ENCODE measurements around the gene TMEM248. TPM values are rescaled to one million over a fixed set of nuclear protein-coding genes. Genes with fewer than 3 reads are reported as not detected.

TMEM248 gene
- total and polyA plus RNA-seq, 2 experiments from 2014 or later: 40.2 to 73.7 TPM

DNA sequence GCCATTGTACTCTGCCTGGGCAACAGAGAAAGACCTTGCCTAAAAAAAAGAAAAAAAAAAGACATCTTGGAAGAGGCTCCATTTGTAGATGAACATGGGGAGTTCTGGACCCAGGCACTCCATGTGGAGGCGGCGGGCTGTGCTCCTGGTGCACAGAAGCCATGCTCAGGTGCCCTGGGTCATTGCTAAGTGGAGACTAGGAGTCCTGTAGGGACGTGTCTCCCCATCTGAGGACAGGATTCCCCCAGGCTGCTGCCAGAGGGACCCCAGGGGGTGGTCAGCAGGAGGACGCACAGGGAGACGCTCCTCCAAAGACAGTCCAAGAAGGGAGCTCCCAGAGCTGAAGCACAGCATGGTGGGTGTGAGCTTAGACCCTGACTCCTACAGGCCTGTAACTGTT is 40.1 kb downstream of the TMEM248 start (continued):
- TF ChIP-seq, protein P1, sequence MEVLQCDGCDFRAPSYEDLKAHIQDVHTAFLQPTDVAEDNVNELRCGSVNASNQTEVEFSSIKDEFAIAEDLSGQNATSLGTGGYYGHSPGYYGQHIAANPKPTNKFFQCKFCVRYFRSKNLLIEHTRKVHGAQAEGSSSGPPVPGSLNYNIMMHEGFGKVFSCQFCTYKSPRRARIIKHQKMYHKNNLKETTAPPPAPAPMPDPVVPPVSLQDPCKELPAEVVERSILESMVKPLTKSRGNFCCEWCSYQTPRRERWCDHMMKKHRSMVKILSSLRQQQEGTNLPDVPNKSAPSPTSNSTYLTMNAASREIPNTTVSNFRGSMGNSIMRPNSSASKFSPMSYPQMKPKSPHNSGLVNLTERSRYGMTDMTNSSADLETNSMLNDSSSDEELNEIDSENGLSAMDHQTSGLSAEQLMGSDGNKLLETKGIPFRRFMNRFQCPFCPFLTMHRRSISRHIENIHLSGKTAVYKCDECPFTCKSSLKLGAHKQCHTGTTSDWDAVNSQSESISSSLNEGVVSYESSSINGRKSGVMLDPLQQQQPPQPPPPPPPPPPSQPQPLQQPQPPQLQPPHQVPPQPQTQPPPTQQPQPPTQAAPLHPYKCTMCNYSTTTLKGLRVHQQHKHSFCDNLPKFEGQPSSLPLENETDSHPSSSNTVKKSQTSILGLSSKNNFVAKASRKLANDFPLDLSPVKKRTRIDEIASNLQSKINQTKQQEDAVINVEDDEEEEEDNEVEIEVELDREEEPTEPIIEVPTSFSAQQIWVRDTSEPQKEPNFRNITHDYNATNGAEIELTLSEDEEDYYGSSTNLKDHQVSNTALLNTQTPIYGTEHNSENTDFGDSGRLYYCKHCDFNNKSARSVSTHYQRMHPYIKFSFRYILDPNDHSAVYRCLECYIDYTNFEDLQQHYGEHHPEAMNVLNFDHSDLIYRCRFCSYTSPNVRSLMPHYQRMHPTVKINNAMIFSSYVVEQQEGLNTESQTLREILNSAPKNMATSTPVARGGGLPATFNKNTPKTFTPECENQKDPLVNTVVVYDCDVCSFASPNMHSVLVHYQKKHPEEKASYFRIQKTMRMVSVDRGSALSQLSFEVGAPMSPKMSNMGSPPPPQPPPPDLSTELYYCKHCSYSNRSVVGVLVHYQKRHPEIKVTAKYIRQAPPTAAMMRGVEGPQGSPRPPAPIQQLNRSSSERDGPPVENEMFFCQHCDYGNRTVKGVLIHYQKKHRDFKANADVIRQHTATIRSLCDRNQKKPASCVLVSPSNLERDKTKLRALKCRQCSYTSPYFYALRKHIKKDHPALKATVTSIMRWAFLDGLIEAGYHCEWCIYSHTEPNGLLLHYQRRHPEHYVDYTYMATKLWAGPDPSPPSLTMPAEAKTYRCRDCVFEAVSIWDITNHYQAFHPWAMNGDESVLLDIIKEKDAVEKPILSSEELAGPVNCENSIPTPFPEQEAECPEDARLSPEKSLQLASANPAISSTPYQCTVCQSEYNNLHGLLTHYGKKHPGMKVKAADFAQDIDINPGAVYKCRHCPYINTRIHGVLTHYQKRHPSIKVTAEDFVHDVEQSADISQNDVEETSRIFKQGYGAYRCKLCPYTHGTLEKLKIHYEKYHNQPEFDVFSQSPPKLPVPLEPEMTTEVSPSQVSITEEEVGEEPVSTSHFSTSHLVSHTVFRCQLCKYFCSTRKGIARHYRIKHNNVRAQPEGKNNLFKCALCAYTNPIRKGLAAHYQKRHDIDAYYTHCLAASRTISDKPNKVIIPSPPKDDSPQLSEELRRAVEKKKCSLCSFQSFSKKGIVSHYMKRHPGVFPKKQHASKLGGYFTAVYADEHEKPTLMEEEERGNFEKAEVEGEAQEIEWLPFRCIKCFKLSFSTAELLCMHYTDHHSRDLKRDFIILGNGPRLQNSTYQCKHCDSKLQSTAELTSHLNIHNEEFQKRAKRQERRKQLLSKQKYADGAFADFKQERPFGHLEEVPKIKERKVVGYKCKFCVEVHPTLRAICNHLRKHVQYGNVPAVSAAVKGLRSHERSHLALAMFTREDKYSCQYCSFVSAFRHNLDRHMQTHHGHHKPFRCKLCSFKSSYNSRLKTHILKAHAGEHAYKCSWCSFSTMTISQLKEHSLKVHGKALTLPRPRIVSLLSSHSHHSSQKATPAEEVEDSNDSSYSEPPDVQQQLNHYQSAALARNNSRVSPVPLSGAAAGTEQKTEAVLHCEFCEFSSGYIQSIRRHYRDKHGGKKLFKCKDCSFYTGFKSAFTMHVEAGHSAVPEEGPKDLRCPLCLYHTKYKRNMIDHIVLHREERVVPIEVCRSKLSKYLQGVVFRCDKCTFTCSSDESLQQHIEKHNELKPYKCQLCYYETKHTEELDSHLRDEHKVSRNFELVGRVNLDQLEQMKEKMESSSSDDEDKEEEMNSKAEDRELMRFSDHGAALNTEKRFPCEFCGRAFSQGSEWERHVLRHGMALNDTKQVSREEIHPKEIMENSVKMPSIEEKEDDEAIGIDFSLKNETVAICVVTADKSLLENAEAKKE (CRISPR knock-in tag; IDR thresholded peaks at IDR 0.05): no peak

DNA sequence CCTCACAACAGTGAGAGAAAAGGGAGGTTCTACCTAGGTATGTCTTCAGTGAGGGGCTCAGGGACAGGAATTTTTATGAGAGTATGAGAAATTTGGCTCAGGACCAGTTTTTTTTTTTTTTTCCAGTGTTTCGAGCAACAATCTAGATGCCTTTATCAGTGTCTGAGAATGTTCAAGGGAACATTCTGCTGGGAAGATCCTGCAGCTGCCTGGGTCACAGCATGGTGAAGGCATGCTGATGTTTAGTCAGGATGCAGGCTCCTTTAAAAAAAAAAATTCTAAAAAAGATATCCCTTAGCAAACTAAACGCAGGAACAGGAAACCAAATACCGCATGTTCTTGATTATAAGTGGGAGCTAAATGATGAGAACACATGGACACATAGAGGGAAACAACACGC is 43.4 kb downstream of the TMEM248 start:
- Histone ChIP-seq H3K9me2 (ENCODE audit: insufficient read depth) (no peaks in the 10 kb centered on the region), H3K79me2 (replicated peaks; ENCODE audit: insufficient read depth) (no peaks in the 10 kb centered on the region), H3K4me3 (no peak overlapping the region), H4K20me1 (replicated peaks; ENCODE audit: insufficient read depth) (no peaks in the 10 kb centered on the region), H3K27ac (ENCODE audit: low read depth) (no peak overlapping the region), H3K4me2 (no peak overlapping the region), H3F3A (replicated peaks; ENCODE audit: low read depth) (no peaks in the 10 kb centered on the region), H2AFZ (no peak overlapping the region), H3K27me3 (ENCODE audit: insufficient read depth) (no peaks in the 10 kb centered on the region), H3K4me1 (ENCODE audit: insufficient read depth) (no peaks in the 10 kb centered on the region), H3K36me3 (ENCODE audit: insufficient read depth) (no peaks in the 10 kb centered on the region)
- no peak for DNase-seq (ENCODE audit: low spot score)
- Mint-ChIP-seq H3K27ac (no peak overlapping the region), H3K36me3 (ENCODE audit: low read depth) (peaks cover 12% of the 10 kb centered on the region; the same call in 2 of the 3 replicates), H3K4me1 (no peaks in the 10 kb centered on the region), H3K4me3 (no peak overlapping the region), H3K9me3 (peaks cover 23% of the 10 kb centered on the region), H3K27me3 (ENCODE audit: insufficient read depth, low read depth, poor library complexity) (peaks cover 2% of the 10 kb centered on the region)
- no peak for ATAC-seq
- TF ChIP-seq, protein P2, sequence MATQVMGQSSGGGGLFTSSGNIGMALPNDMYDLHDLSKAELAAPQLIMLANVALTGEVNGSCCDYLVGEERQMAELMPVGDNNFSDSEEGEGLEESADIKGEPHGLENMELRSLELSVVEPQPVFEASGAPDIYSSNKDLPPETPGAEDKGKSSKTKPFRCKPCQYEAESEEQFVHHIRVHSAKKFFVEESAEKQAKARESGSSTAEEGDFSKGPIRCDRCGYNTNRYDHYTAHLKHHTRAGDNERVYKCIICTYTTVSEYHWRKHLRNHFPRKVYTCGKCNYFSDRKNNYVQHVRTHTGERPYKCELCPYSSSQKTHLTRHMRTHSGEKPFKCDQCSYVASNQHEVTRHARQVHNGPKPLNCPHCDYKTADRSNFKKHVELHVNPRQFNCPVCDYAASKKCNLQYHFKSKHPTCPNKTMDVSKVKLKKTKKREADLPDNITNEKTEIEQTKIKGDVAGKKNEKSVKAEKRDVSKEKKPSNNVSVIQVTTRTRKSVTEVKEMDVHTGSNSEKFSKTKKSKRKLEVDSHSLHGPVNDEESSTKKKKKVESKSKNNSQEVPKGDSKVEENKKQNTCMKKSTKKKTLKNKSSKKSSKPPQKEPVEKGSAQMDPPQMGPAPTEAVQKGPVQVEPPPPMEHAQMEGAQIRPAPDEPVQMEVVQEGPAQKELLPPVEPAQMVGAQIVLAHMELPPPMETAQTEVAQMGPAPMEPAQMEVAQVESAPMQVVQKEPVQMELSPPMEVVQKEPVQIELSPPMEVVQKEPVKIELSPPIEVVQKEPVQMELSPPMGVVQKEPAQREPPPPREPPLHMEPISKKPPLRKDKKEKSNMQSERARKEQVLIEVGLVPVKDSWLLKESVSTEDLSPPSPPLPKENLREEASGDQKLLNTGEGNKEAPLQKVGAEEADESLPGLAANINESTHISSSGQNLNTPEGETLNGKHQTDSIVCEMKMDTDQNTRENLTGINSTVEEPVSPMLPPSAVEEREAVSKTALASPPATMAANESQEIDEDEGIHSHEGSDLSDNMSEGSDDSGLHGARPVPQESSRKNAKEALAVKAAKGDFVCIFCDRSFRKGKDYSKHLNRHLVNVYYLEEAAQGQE (IDR thresholded peaks at IDR 0.05; ENCODE audit: unreplicated experiment): no peak
- TF ChIP-seq ZNF114 (CRISPR knock-in tag; IDR thresholded peaks at IDR 0.05) (no peak), ZNF331 (CRISPR knock-in tag; IDR thresholded peaks at IDR 0.05; ENCODE audit: low read depth) (no peak), EZH2phosphoT487 (IDR thresholded peaks at IDR 0.05; ENCODE audit: unreplicated experiment) (no peak)
